HG02623 (cell line): ENCODE measurements around the gene TXLNA.

Experiments
- ATAC-seq: cut with Tn5 transposase; IDR thresholded peaks from one replicate; pipeline ENCODE4 v1.9.1; 2021; ENCODE audit warnings: moderate library complexity; ENCODE audit not compliant: unreplicated experiment

Gene TXLNA

DNA sequence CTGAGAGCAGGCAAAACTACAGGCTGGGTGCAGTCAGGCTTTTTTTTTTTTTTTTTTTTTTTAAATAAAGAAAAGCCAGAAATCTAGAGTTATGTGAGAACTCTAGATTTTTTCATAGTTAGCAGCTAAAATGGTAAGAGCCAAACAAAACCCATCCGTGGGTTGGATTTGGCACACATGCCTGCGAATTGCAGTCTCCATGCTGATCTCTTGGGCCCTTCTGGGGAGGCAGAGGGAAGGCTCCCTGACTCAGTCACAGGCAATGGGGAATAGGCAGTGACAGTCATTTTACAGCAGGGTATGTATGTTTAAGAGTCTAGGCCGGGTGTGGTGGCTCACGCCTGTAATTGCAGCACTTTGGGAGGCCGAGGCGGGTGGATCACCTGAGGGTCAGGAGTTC lies 2.6 kb downstream of the TXLNA start:
- ATAC-seq, result no peak

DNA sequence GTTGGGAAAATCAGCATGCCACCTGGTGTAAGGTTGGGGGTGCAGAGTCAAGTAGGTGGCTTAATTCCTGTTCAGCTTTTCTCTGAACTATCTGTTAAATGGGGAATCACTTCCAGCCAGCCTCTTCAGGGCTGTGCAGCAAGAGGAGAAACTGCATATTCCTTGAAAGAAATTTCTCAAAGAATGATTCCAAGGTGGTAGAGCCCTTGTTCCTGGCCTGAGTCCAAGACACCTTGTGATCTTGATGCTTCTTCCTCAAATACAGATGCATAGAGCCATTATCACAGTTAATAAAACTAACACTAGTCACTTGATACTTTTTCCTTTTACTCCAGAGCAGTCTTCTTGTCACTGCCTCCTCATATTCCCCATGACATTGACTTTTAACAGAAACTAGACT lies 5.2 kb downstream of the TXLNA start:
- ATAC-seq, result no peak

DNA sequence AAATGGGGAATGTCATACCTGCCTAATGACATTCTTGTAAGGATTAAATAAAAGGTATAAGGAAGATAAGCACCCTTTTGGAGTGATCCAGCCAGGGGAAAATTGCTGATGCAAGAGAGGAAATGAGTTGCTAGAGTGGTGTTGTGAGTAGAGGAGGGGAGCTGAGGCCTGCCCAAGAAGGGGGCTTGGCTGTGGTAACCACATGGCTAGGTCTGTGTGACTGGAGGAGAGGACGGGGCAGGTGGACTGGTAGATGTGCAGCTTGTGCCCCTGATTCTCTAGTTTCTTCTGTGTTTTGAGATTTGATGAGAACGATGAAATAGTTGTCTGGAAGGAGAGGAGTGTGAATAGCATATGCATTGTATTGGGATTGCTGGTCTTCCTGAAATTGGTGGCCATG lies 6.6 kb downstream of the TXLNA start:
- ATAC-seq, result no peak

DNA sequence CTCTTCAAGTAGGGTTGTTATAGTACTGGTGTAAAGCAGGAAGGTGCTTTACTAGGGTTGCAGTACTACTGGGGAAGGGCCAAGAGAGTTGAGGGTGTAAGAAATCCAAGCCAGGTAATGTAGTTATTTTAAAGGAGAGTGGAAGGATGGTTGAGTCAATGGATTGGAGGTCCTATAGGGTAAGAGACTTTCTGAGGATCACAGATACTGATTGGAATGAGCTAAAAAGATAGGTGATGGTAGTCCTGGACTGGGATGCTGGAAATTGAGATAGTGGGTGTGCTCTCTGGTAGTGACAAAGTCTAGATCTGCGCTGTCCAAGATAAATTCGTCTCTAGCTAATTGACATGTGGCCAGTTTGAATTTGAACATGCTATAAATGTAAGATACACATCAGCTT lies 7.0 kb downstream of the TXLNA start:
- ATAC-seq, result no peak

- ATAC-seq, result no peak
Measured at GRCh38 chr1:32187850-32188249, 8.4 kb downstream of the TXLNA start.

DNA sequence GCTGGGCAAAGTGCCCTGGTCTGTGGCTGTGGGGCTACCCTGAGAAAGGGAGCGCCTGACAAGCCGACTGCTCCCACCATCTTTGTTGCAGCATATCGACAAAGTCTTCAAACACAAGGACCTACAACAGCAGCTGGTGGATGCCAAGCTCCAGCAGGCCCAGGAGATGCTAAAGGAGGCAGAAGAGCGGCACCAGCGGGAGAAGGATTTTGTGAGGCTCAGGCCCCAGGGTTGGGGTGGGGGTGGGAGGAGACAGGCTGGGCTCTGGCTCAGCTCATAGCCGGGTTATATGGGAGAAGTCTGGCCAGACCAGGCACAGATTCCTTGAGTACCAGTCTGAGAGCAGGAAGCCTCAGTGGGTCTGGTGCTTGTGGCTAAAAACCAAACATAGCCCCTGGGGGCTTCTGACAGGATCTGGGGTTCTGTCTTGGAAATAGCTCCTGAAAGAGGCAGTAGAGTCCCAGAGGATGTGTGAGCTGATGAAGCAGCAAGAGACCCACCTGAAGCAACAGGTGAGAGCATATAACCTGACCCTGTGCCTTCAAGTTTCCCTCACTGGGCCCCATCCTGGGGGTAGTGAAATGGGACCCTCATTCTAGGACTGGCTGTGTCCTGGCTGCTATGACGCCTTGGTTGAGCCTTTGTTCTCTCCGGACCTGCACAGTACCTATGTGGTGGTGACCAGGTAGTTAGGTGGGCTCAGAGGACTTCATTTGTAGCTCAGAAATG lies 12.9 kb downstream of the TXLNA start:
- ATAC-seq, result no peak

DNA sequence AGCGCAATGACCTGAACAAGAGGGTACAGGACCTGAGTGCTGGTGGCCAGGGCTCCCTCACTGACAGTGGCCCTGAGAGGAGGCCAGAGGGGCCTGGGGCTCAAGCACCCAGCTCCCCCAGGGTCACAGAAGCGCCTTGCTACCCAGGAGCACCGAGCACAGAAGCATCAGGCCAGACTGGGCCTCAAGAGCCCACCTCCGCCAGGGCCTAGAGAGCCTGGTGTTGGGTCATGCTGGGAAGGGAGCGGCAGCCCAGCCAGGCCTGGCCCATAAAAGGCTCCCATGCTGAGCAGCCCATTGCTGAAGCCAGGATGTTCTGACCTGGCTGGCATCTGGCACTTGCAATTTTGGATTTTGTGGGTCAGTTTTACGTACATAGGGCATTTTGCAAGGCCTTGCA lies 15.5 kb downstream of the TXLNA start:
- no peak for ATAC-seq

DNA sequence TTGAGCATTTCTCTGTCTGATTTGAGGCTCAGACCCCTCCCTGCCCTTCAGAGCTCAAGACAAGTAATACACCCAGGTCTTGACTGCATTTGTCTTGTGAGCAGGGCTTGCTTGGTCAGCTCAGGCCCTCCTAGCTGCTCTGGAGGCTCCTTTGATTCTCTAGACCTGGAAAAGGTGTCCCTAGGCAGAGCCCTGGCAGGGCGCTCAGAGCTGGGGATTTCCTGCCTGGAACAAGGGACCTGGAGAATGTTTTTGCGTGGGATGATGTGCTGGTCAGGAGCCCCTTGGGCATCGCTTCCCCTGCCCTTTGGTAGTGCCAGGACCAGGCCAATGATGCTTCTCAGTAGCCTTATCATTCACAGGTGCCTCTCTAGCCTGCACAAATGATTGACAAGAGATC lies 16.1 kb downstream of the TXLNA start:
- no peak for ATAC-seq

DNA sequence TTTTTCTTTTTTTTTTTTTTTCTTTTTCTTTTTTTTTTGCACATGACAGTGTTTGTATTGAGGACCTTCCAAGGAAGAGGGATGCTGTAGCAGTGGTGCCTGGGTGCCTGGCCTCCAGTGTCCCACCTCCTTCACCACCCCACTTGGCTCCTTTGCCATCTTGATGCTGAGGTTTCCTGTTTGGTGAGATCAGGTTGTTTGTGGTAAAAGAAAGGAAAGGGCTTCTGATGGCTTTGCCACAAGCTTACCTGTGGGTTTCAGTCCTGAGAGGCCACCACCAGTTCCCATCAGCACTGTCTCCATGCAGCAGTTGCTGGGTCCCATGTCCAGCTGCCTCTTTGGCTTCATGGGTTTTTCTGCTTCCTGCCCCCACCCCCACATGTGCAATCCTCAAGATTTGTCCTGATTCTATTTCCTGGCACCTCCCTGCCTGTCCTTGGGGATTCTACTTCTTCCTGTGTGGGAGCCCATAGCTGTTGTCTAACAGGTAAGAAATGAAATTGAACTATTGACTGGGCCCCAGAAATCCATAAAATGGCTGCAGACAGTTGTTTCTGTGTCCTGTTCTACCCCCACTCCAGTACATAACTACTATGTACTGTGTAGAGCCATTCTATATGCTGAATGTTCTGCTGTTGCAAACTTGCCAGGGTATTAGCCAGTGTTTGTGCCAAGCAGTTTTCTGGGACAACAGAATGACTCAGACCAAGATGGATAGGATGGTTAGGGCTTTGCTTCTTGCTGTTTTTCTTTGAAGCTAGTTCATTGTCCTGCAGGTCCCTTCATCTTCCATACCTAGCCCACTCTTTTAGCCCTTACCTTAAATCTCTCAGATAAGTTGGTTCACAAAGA lies 16.7 kb downstream of the TXLNA start:
- ATAC-seq, result no peak

GRCh38 chr1:32197074-32197473 lies 17.6 kb downstream of the TXLNA start:
- ATAC-seq, result no peak

GRCh38 chr1:32197837-32198236 lies 18.4 kb downstream of the TXLNA start:
- no peak for ATAC-seq

GRCh38 chr1:32198237-32199042 lies 19.0 kb downstream of the TXLNA start:
- ATAC-seq, result no peak

- ATAC-seq, result no peak
Measured at GRCh38 chr1:32199043-32199716, 19.7 kb downstream of the TXLNA start.

DNA sequence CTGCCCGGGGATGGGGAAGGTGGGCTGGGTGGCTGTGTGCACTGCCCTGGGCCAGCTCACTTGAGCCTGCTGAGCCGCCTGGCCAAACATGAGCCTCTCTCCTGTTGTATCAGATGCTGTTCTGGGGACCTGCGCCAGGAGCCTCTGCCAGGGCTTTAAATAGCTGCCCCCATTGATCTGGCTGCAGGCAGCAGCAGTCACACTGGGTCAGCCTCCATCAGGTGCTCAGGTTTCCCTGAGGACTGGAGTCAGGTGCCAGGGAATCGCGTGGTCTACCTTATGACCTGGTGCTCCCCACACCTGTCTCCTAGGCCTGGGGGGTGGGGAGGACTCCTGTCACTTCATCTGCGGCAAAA lies 20.2 kb downstream of the TXLNA start:
- ATAC-seq, result no peak

DNA sequence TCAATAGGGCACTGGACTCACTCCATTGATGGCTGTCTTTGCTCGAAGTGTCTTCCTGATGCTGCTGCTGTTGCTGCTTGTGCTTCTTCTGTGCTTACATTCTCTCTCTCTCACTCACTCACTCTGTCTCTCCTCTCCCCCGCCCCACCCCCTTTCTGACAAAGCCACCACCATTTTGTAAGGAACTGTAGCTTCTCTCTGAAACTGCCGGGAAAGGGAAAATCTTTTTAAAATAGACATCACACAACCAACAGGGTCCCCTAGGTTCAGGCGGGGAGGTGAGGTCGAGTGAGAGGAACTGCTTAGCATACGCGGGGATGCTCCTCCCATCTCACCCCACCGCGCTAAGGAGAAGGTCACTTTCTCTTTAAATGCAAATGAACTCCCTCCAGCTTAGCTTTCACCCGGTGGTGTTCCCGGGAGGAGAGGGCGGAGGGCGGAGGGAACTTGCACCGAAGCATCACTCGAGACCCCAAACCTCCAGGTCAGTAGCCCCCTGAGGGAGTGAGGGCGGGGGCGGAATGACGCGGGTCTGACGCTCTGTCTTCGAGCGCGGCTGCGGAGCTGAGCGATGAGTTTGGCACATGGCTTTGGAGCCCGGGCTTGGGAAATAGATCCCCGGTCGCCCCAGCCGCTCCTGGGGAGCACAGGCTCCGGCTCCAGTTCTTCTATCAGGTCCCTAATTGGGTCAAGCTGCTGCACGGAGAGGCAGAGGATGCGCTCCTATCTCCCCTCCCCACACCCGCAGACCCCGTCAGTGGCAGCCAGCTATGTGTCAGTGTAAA lies 20.9 kb downstream of the TXLNA start, which contains the start of gene CCDC28B:
CCDC28B (plus strand) TSS at position 370 of the 785 bp plus-strand sequence. CDS start 1,341 bp downstream, outside the sequence.
- no peak for ATAC-seq

- no peak for ATAC-seq
Measured at GRCh38 chr1:32201011-32201855, 21.8 kb downstream of the TXLNA start.

DNA sequence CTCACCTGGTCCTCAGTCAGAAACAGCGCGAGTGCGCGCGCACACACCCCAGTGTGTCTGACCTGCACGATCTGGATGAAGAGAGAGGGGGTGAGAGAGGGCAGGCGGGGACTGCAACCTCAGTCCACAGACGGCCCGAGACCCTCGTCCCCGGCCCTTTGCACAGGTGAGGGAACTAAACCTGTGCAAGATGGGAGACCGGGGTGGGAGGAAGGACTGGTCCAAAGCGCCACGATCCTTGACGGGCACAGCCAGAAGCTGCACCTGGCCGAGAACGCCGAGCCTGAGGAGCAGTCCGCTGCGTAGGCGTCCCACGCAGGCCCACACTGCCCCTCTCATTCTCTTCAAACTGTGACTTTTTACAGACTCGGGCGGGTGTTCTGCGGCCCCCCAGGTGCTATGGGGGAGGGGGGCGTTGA lies 25.5 kb downstream of the TXLNA start:
- no peak for ATAC-seq

DNA sequence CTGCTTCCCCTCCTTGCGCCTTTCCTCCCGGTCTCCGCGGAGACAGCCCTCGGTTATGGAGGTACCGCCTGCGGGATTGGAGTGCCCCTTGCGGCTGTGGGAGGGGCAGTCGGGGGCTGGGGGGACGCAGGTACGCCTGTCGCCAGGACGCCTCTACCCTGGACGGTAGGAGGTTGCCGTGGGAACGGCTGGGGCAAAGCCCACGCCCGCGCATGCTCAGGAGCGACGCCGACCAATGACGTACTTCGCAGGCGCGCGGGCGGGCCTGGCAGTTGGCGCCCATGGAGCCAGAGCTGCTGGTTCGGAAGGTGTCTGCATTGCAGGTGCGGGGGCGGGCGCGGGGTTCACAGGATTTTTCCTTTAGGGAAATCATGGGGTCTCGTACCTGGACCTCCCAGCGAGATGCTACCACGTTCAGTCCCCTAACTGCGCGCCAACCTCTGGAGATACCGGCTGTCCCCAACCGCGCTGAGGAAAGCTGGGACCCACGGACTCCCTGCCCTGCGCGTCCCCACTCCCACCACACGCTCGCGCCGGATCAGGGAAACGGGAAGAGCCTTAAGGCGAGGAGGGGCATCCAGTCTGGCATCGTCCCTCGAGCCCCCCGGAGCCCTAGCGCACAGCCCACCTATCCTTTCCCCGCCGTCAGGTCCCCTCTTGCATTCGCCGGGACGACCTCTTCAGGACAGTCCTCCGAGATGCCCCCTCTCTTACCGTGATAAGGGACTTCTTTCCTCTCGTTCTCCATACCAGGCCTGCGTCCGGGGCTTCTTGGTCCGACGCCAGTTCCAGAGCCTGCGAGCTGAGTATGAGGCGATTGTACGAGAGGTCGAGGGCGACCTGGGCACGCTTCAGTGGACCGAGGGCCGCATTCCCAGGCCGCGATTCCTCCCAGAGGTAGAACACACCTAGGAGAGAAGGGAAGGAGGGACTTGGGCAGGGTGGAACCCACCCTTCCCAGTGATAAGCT lies 26.2 kb downstream of the TXLNA start, which contains the start of gene IQCC:
IQCC (plus strand) TSS at position 271 of the 970 bp plus-strand sequence; CDS start at position 282, 11 bp downstream.
- peak; percentile 54 for ATAC-seq
